Caki2 (cell line): ENCODE data around the gene SNX13. TPM values are rescaled to one million over a fixed set of nuclear protein-coding genes. Genes with fewer than 3 reads are reported as not detected.
A peak's percentile ranks its signal among the peaks of the same experiment; 100 is the strongest.

ENCODE experiments used
- DNase-seq: peaks from one replicate; pipeline ENCODE4 v3.0.0-alpha.2; 2015; ENCODE audit warnings: low read depth
- in situ Hi-C: cut with HindIII; loops from 2 replicates; pipeline ENCODE4 v1.10.0; 2016; ENCODE audit warnings: low sequenced_read_pairs, low pct_unique_long_range_greater_than_20kb, mixed read lengths
- total RNA-seq: library from RNA; depleted of rRNA; stranded (reverse); fragments of >200 nt; shearing (Covaris generic); gene quantifications from 2 replicates; pipeline ENCODE4 v1.2.3, GENCODE V29; 2014; ENCODE audit warnings: low replicate concordance; rRNA removed

Gene SNX13
- total RNA-seq, 1 experiment from 2014 or later: 9.8 TPM

DNA sequence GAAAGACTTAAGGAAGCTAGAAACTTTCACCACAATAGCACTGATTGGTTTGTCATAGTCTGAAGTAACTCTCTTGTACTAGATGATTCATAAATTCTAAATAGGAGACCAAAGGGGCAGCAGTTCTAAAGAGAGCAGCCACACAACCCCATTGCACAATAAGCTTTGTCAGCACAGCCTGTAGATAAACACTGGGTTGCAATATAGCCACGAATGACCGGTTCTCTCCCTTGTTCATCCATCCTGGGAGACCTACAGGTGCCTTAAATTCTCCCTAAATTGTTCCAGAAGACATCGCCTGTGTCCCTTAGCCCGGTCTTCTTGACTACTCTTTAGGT is 167.0 kb downstream of the SNX13 start:
- DNase-seq: peak; percentile 35
- in situ Hi-C loops: no loop called here

DNA sequence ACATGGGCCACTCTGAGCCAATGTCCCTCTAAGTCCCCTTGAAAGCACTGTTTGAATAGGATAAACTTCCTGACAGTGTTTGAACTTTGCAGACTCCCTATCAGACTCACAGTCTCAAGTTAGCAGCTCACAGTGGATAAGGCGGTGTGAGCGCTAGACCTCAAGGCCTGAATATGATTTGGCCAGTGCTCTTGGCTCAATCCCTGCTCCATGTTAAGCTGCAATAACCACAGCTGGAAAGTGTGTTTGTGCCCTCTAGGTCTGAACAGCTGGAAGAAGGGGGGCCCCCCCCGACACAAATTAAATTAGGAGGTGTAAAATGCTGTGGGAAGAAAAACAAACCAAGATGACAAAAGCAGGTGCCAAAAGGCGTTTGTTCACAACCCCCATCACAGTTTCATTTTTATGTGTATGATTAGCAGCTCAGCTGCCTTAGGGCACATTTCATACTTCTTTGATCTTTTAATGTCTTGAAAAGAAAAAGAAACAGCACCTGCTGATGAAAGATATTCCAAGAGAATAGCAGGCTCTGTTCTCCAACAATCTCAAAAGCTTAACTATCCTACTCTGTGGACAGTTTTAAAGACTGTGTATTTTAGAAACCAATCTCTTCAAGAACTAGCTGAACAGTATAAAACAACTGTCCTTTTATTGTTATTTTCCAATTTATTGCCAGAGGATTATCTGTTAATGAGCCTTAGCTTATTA is 167.6 kb downstream of the SNX13 start:
- in situ Hi-C loops: no loop called here

DNA sequence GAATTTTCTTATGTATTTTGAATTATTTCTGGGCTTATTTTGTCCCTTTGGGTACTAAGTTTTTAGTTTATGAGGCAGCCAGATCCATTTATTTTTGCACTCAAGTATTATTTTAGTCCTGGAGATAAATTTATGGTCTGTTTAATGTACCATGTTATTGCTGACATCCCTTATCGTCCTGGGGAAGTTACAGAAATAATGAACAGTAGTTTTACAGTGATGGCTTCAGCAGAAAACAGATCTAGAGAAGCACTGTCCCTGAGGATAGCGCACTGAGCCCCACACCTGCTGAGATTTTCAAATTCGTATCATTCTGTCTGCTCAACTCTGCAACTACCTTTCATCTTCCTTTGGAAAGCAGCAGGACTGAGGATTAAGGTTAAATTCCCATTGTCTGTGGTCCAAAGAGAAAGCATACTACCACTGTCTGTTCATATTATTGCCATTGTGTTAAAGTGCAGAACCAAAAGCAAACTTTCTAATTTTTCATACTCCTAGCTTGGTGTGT is 168.3 kb downstream of the SNX13 start:
- in situ Hi-C loops: no loop called here
- no peak for DNase-seq

More for the DNA sequence above, 167.6 kb downstream of the SNX13 start:
- DNase-seq: no peak

GRCh38 chr7:17770710-17771375 is 169.5 kb downstream of the SNX13 start:
- in situ Hi-C loops: no loop called here
- no peak for DNase-seq

DNA sequence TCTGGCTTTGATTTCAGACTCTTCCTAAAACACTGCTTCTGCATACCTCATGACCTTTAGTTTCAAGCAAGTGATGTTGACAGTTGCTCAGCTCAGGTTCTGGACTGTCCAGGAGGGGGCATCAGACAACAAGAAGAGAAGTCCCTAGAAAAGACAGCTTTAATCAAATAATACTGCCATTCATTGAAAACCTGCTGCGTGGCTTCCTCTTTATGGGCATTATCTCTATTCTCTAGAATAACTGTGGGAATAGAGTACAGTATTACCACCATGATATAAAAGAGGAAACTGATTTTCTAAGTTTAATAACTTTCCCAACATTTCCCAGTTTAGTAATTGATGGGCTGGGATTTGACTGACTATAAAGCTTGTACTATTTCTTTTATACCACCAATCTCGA is 170.4 kb downstream of the SNX13 start:
- in situ Hi-C loops: no loop called here
- DNase-seq: peak; percentile 61

- DNase-seq: no peak
- in situ Hi-C loops: no loop called here
Measured at GRCh38 chr7:17758008-17758407, 182.3 kb downstream of the SNX13 start.

GRCh38 chr7:17746020-17746530 is 194.2 kb downstream of the SNX13 start:
- no peak for DNase-seq
- in situ Hi-C loops: no loop called here

DNA sequence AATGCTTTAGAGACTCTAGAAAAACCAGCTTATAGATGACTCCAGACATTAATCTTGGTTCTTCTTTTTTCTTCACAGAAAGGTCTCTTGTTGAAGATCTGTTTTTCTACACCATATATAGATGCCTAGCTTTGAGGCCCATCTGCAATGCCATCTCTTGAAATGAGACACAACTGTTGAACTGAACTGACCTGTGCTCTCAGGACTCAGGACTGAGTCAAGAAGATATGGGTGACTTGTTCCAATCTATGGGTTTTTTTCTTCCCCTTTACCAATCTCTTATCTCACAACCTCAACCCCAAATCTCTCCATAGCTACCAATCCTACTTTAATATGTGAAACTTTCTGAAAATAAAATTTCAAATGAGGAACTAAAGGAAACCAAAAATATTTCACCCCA is 194.7 kb downstream of the SNX13 start:
- no peak for DNase-seq
- in situ Hi-C loops: no loop called here

GRCh38 chr7:17743316-17743715 is 197.0 kb downstream of the SNX13 start:
- in situ Hi-C loops: no loop called here
- no peak for DNase-seq

DNA sequence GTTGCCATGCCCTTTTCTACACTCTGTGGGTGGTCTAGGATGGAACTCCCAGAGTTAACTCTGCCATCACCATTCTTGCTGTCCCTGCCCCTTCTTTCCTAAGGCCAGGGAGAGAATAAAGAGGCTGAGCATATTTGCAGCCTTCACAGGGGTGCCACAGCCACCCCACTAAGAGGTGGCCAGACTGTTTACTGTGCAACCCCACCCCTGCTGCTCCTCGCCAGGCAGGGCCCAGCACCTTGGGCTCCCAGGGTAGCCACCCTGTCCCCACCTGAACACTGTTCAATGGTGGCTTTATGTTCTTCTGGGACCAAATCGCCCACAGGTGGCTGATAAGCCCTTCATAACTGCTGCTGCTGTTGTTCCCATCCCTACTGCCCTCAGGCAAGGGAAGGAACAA is 198.9 kb downstream of the SNX13 start:
- in situ Hi-C loops: no loop called here
- no peak for DNase-seq

Other genes with a start within 250 kb of the SNX13 start
- gene PRPS1L1, start 87.4 kb upstream of the SNX13 start, total RNA-seq: not detected in 2 replicates